ENCODE measurements around the gene DYNC2H1.

The DYNC2H1 gene

GRCh38 chr11:103471546-103471945 is 362.3 kb downstream of the DYNC2H1 start:
- DNase-seq, result no peak

DNA sequence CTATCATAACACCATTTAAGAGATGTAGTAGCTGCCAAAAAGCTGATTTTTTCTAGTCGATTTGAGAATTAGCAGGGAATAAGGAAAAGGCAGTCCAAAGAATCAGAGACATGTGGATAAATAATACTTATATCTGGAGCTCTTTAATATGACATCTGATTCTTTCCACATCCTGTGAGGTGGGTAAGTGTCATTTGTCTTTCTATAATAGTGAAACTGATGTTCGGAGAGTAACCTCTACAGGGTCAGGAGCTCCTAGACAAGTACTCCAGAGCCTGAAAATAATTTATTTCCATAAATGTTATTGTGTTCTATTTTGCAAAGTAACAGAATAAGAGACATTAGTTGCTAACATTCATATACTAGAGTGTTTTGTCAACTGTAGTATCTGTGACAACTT is 367.6 kb downstream of the DYNC2H1 start:
- no peak for DNase-seq

DNA sequence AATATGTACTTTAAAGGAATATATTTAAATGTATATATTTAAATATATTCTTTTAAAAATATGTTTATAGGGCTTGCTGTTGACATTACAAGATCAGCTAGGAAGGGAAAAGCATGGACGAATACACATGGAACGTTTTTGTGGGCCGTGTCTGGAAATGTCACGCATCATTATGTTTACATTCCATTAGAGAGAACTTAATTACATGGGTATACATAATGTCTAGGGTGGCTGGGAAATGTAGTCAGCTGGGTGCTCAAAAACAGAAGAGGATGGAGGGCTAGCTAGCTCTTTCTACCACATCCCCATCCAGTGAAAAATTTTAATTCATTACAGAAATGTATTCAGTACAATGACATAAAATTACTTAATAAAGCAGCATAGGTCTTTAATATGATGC is 371.2 kb downstream of the DYNC2H1 start:
- no peak for DNase-seq

DNA sequence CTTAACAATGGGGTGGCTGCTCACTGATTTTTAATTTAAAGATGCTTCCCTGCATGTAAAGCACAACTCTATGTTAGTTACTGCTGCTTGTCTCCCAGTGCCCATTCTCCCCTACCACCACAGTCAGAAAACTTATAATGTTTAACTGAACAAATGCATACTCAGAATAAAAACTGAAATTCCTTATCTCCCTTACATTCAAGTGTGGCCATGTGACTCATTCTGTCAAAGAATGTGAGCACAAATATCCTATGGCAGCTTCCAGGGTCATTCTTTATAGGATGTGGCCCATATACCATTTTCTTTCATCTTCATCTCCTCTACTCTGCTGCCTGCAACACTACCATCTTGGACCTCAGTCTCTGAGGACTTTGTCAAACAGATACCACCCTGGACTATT is 374.8 kb downstream of the DYNC2H1 start:
- no peak for DNase-seq

GRCh38 chr11:103484545-103484944 is 375.3 kb downstream of the DYNC2H1 start:
- DNase-seq, result no peak

- no peak for DNase-seq
Measured at GRCh38 chr11:103486604-103487003, 377.4 kb downstream of the DYNC2H1 start.

- no peak for DNase-seq
Measured at GRCh38 chr11:103487113-103487512, 377.9 kb downstream of the DYNC2H1 start.

GRCh38 chr11:103488031-103488461 is 378.8 kb downstream of the DYNC2H1 start:
- no peak for DNase-seq

DNA sequence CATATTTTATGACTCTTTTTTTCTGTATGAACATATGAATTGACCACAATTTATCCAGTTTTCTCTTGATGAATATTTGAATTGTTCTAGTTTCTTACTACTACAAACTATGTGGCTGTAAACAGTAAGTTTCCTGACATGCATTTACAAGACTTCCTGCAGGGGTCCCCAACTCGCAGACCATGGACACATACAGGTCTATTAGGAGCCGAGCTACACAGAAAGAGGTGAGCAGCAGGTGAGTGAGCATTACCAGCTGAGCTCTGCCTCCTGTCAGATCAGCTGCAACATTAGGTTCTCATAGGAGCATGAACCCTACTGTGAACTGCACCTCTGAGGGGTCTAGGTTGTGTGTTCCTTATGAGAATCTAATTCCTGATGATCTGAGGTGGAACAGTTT is 379.4 kb downstream of the DYNC2H1 start:
- DNase-seq, result no peak

- DNase-seq, result no peak
Measured at GRCh38 chr11:103491777-103492176, 382.6 kb downstream of the DYNC2H1 start.

DNA sequence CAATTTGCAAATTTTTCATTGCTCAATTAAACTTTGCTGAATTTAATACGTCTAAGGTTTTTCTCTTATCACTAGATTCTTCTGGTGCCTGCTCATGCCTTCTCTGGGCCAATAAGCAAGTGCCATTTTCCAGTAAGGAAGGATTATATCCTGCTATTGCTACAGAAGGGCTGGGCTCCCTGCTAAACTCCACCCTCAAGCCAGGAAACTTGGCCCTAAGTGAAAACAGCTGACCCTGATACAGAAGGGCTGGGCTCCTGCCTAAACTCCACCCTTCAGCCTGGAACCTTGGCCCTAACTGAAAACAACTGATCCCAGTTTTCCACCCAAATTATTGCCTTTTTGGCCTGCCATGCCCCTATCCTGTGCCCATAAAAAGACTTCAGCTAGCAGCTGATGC is 385.3 kb downstream of the DYNC2H1 start:
- no peak for DNase-seq

- DNase-seq, result no peak
Measured at GRCh38 chr11:103497268-103497667, 388.0 kb downstream of the DYNC2H1 start.

GRCh38 chr11:103499710-103500340 is 390.6 kb downstream of the DYNC2H1 start:
- no peak for DNase-seq

DNA sequence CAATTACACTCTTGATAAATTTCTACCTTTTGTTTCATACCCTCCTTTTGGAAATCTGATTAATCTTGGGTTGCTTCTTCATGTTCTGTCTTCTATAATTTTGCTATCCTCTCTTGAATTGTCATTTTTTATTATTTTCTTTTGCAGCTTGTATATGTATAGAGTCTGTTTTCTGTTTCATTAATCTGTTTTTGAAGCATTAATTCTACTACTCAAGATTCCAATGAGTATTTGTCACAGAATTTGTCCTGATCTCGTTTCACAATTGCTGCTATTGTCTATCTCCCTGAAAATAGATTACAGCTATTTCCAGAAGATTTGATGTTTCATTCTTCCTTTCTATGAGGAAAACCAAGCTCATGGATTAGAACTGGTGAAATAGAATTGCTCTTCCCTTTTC is 406.1 kb downstream of the DYNC2H1 start:
- DNase-seq, result no peak

DNA sequence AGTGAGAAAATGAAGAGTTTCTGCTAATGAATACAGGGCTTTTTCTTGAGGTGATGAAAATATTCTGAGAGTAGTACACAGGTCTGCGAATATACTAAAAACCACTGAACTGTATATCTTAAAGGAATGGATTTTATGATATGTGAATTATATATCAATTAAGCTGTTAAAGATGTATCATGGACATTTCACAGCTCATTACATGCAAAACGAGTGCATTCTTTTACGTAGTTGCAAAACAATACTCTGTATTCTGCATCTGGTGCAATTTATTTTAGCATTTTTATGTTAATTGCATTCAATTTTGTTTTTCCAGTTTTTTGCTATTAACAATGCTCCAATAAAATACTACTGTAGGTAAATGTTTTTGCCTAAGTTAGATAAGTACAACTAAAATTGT is 411.6 kb downstream of the DYNC2H1 start:
- DNase-seq, result no peak

GRCh38 chr11:103525069-103525468 is 415.8 kb downstream of the DYNC2H1 start:
- DNase-seq, result no peak

GRCh38 chr11:103528046-103528445 is 418.8 kb downstream of the DYNC2H1 start:
- DNase-seq, result no peak

GRCh38 chr11:103528596-103528995 is 419.4 kb downstream of the DYNC2H1 start:
- no peak for DNase-seq

- no peak for DNase-seq
Measured at GRCh38 chr11:103529181-103529684, 420.0 kb downstream of the DYNC2H1 start.
